Lower lobe of right lung (tissue), 2 donors: ENCODE measurements around the gene FAM216A. TPM values are rescaled to one million over a fixed set of nuclear protein-coding genes. Genes with fewer than 3 reads are reported as not detected.
A peak's percentile ranks its signal among the peaks of the same experiment; 100 is the strongest.
"Not testable (repeated sequence)": the region's sequence is repeated elsewhere in the genome, so short reads cannot be mapped to it uniquely, and the experiment has no call there.

ENCODE experiments used
- ATAC-seq, 2 donors: fragments of 200-7000 bp; cut with Tn5 transposase; one replicate each; pipeline ENCODE4 v1.9.1; 2020 to 2022; ENCODE audit warnings: mild to moderate bottlenecking in 2 of 2, moderate library complexity in 2 of 2
- DNase-seq: peaks from one replicate; pipeline ENCODE4 v3.0.0-alpha.2; 2020
- H3K27ac ChIP-seq: fragments of 200-600 bp; one replicate; pipeline ENCODE4 v1.8.0; 2022
- H3K27me3 ChIP-seq: fragments of 200-600 bp; one replicate; pipeline ENCODE4 v1.8.0; 2022; ENCODE audit warnings: low read depth
- H3K36me3 ChIP-seq: fragments of 200-600 bp; one replicate; pipeline ENCODE4 v1.8.0; 2022; ENCODE audit warnings: mild to moderate bottlenecking
- H3K4me1 ChIP-seq: fragments of 200-600 bp; one replicate; pipeline ENCODE4 v1.8.0; 2022
- H3K4me3 ChIP-seq: fragments of 200-600 bp; one replicate; pipeline ENCODE4 v1.8.0; 2022; ENCODE audit warnings: mild to moderate bottlenecking
- H3K9me3 ChIP-seq: fragments of 200-600 bp; one replicate; pipeline ENCODE4 v1.8.0; 2022
- CTCF ChIP-seq: fragments of 200-600 bp; IDR thresholded peaks from one replicate; pipeline ENCODE4 v1.8.0; 2022; ENCODE audit warnings: antibody characterized with exemption, mild to moderate bottlenecking
- intact Hi-C: fragments of 100-400 bp; cut with DNase I; formaldehyde crosslinking; loops from one replicate; pipeline ENCODE4 v1.11.0; 2022
- long read RNA-seq: library from polyadenylated mRNA; unstranded; transcript quantifications from one replicate; pipeline ENCODE4 v2.0.0, GENCODE V29; 2021
- total RNA-seq: library from RNA; stranded (reverse); fragmentation: NEBNext Ultra II Directional; extraction: Animal tissue kit (Norgen Biotek cat#: 25700); gene quantifications from one replicate; pipeline ENCODE4 v1.2.1, GENCODE V29; 2021
- donor health status: DM: no; HTN: yes; CAD: no; lungs with severe emphysema.

The FAM216A gene, protein sequence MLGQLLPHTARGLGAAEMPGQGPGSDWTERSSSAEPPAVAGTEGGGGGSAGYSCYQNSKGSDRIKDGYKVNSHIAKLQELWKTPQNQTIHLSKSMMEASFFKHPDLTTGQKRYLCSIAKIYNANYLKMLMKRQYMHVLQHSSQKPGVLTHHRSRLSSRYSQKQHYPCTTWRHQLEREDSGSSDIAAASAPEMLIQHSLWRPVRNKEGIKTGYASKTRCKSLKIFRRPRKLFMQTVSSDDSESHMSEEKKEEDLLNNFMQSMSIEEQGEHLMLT
- total RNA-seq: 3.0 TPM
- long read RNA-seq, partial matches to known transcripts: 0 of 3 reads
- long read RNA-seq, other reads (novel, unspliced or antisense): 2 of 3 reads

GRCh38 chr12:110468214-110469048, at the start of gene FAM216A, which contains the start of gene GPN3:
TSS of gene FAM216A (plus strand) at chr12:110468845. CDS start at chr12:110468876, 31 bp downstream.
TSS of gene GPN3 (minus strand) at chr12:110468257. CDS start at chr12:110468203, 54 bp downstream.
- H3K9me3 ChIP-seq: no peaks in the 10 kb centered on the region
- intact Hi-C loops: no loop called here
- peak within 1 kb of the TSS; percentile 93 for H3K27ac ChIP-seq
- H3K36me3 ChIP-seq: peaks cover 23% of the 10 kb centered on the region
- peak within 1 kb of the TSS; percentile 95 for H3K4me3 ChIP-seq
- H3K27me3 ChIP-seq: no peaks in the 10 kb centered on the region
- DNase-seq (peak; percentile 96), ATAC-seq (peak; percentile 97)
- H3K4me1 ChIP-seq: peaks cover 24% of the 10 kb centered on the region
- no peak for TF ChIP-seq CTCF

- H3K36me3 ChIP-seq, H3K4me1 ChIP-seq, H3K27me3 ChIP-seq, ATAC-seq, intact Hi-C loops, H3K9me3 ChIP-seq, H3K27ac ChIP-seq, H3K4me3 ChIP-seq, DNase-seq: not testable (repeated sequence)
Observed at GRCh38 chr12:110420644-110421043, 48.0 kb upstream of the FAM216A start.

DNA sequence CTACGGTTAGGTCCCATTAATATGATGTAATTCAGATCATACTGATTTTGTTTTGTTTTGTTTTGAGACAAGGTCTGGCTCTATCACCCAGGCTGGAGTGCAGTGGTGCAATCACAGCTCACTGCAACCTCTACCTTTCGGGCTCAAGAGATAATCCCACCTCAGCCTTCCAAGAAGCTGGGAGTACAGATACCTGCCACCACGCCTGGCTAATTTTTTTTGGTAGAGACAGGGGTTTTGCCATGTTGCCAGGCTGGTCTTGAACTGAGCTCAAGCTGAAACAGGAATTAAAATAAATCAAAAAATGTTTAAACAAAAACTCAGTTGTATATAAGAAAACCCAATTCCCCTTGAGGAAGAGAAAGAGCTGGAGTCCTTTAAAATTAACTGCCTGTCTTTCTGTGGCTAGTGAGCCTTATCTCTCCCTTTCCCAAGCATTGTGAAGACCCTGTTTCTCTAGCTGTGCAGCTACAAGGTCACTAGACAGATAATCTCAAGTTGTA, 47.4 kb upstream of the FAM216A start:
- no peak overlapping the region for H3K27ac ChIP-seq
- no peak for DNase-seq
- no peak overlapping the region for H3K4me3 ChIP-seq
- no peaks in the 10 kb centered on the region for H3K9me3 ChIP-seq
- no peak for ATAC-seq
- intact Hi-C loops: no loop called here
- no peaks in the 10 kb centered on the region for H3K4me1 ChIP-seq
- no peaks in the 10 kb centered on the region for H3K27me3 ChIP-seq
- no peak for TF ChIP-seq CTCF
- no peaks in the 10 kb centered on the region for H3K36me3 ChIP-seq

GRCh38 chr12:110421701-110422100, 46.9 kb upstream of the FAM216A start:
- Histone ChIP-seq H3K27me3 (no peaks in the 10 kb centered on the region), H3K9me3 (no peaks in the 10 kb centered on the region), H3K36me3 (no peaks in the 10 kb centered on the region), H3K27ac (no peak overlapping the region), H3K4me3 (no peak overlapping the region), H3K4me1 (no peaks in the 10 kb centered on the region)
- DNase-seq (no peak), ATAC-seq (no peak)
- intact Hi-C loops: no loop called here
- TF ChIP-seq CTCF: no peak

DNA sequence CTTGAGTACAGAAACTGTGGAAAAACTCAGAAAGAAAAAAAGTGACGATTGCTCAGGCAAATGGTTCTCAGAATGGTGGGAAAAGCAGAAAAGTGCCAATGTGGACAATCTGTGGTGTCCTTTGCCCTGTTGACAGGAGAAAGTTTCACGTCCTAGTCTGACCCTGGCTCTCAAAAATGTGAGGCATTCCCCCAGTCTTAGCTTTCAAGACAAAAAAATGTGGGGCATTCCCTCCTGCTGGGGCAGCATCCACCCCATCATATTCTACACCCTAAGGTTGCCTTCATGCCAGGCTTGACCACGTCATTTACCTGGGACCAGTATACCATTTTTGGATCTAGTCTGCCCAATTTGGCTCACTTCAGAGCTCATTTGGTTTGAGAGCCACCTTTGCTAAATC, 44.4 kb upstream of the FAM216A start:
- TF ChIP-seq CTCF: no peak
- H3K27ac ChIP-seq: no peak overlapping the region
- no peak for DNase-seq
- no peak overlapping the region for H3K4me3 ChIP-seq
- intact Hi-C loops: no loop called here
- no peaks in the 10 kb centered on the region for H3K36me3 ChIP-seq
- H3K9me3 ChIP-seq: no peaks in the 10 kb centered on the region
- H3K4me1 ChIP-seq: no peaks in the 10 kb centered on the region
- no peaks in the 10 kb centered on the region for H3K27me3 ChIP-seq
- ATAC-seq: no peak

DNA sequence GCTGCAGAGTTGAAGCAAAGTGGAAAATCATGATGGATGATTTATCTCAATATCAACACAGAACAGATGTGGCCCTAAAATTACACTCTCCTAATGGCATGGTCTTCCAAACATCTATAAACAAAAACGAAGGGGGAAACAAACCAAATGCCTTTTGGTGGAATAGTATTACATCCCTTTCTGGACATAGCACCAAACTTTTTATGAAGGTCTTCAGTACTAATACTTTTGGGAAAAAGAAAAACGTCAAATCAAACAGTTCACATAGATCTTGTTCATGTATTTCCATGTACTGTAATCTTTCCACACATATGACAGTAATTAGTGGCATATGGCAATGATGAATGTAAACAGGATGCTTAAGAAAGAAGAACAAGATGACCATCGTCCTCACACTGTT, 42.2 kb upstream of the FAM216A start:
- no peak for DNase-seq
- Histone ChIP-seq H3K4me3 (no peak overlapping the region), H3K27ac (no peak overlapping the region), H3K4me1 (peaks cover 4% of the 10 kb centered on the region), H3K27me3 (no peaks in the 10 kb centered on the region), H3K36me3 (no peaks in the 10 kb centered on the region), H3K9me3 (no peaks in the 10 kb centered on the region)
- ATAC-seq: no peak
- intact Hi-C loops: no loop called here
- no peak for TF ChIP-seq CTCF

- intact Hi-C loops, ATAC-seq, H3K9me3 ChIP-seq, H3K4me3 ChIP-seq, H3K27me3 ChIP-seq, H3K27ac ChIP-seq, DNase-seq, H3K36me3 ChIP-seq, H3K4me1 ChIP-seq: not testable (repeated sequence)
Observed at GRCh38 chr12:110429676-110430075, 39.0 kb upstream of the FAM216A start.
